ENCODE results near the gene VIM. TPM values are rescaled to one million over a fixed set of nuclear protein-coding genes. Genes with fewer than 3 reads are reported as not detected.

Gene VIM
- total RNA-seq, 2 donors from 2014 or later, result 293 to 1,683 TPM

GRCh38 chr10:17214971-17215781, 12.9 kb upstream of the VIM start:
- Histone ChIP-seq H3K4me3 (no peak overlapping the region), H3K9me3 (no peaks in the 10 kb centered on the region), H3K4me1 (replicated peaks) (no peaks in the 10 kb centered on the region), H3K27me3 (replicated peaks; ENCODE audit: insufficient read depth) (no peaks in the 10 kb centered on the region), H3K36me3 (no peaks in the 10 kb centered on the region), H3K27ac (no peak overlapping the region)
- TF ChIP-seq CTCF (IDR thresholded peaks at IDR 0.05), result no peak
- TF ChIP-seq POLR2AphosphoS5 (IDR thresholded peaks at IDR 0.05), result no peak
- no peak for TF ChIP-seq POLR2A (IDR thresholded peaks at IDR 0.05)
- WGBS, result 49% methylated on average over 9 of the region's 9 CpGs
- intact Hi-C loops (cut with DNase I), result no loop called here
- no peak for DNase-seq (ENCODE audit: low spot score)

- no peak overlapping the region for H3K27ac ChIP-seq
- no peaks in the 10 kb centered on the region for H3K27me3 ChIP-seq (replicated peaks; ENCODE audit: insufficient read depth)
- 93% methylated on average over 2 of the region's 2 CpGs for WGBS
- no peak for DNase-seq (ENCODE audit: low spot score)
- intact Hi-C loops (cut with DNase I), result no loop called here
- TF ChIP-seq CTCF (IDR thresholded peaks at IDR 0.05) (no peak), POLR2AphosphoS5 (IDR thresholded peaks at IDR 0.05) (no peak), POLR2A (IDR thresholded peaks at IDR 0.05) (no peak)
- no peaks in the 10 kb centered on the region for H3K9me3 ChIP-seq
- no peaks in the 10 kb centered on the region for H3K36me3 ChIP-seq
- H3K4me3 ChIP-seq, result no peak overlapping the region
- H3K4me1 ChIP-seq (replicated peaks), result no peaks in the 10 kb centered on the region
These were observed 12.3 kb upstream of the VIM start for GRCh38 chr10:17215782-17216122.

GRCh38 chr10:17216217-17216900, 11.7 kb upstream of the VIM start:
- Histone ChIP-seq H3K27ac (no peak overlapping the region), H3K4me1 (replicated peaks) (no peaks in the 10 kb centered on the region), H3K9me3 (no peaks in the 10 kb centered on the region), H3K27me3 (replicated peaks; ENCODE audit: insufficient read depth) (no peaks in the 10 kb centered on the region), H3K4me3 (no peak overlapping the region), H3K36me3 (no peaks in the 10 kb centered on the region)
- no peak for DNase-seq (ENCODE audit: low spot score)
- TF ChIP-seq POLR2A (IDR thresholded peaks at IDR 0.05) (no peak), CTCF (IDR thresholded peaks at IDR 0.05) (no peak), POLR2AphosphoS5 (IDR thresholded peaks at IDR 0.05) (no peak)
- intact Hi-C loops (cut with DNase I), result no loop called here
- WGBS, result 90% methylated on average over 5 of the region's 5 CpGs

- Histone ChIP-seq H3K27me3 (replicated peaks; ENCODE audit: insufficient read depth) (no peaks in the 10 kb centered on the region), H3K9me3 (no peaks in the 10 kb centered on the region), H3K4me1 (replicated peaks) (no peaks in the 10 kb centered on the region), H3K36me3 (no peaks in the 10 kb centered on the region), H3K4me3 (no peak overlapping the region), H3K27ac (no peak overlapping the region)
- WGBS, result 91% methylated on average over 6 of the region's 6 CpGs
- no peak for DNase-seq (ENCODE audit: low spot score)
- TF ChIP-seq POLR2A (IDR thresholded peaks at IDR 0.05), result no peak
- no peak for TF ChIP-seq POLR2AphosphoS5 (IDR thresholded peaks at IDR 0.05)
- no peak for TF ChIP-seq CTCF (IDR thresholded peaks at IDR 0.05)
- intact Hi-C loops (cut with DNase I), result no loop called here
These were observed 11.1 kb upstream of the VIM start for GRCh38 chr10:17216901-17217395.
